Daoy (cell line): ENCODE measurements around the gene CBR1. TPM values are rescaled to one million over a fixed set of nuclear protein-coding genes. Genes with fewer than 3 reads are reported as not detected.
"Not testable (repeated sequence)": the region's sequence is repeated elsewhere in the genome, so short reads cannot be mapped to it uniquely, and the experiment has no call there.

Experiments used
- DNase-seq: peaks from one replicate; pipeline ENCODE4 v3.0.0-alpha.2; 2015; ENCODE audit warnings: low read depth
- total RNA-seq: library from RNA; depleted of rRNA; stranded (reverse); fragments of >200 nt; shearing (Covaris generic); gene quantifications from 2 replicates; pipeline ENCODE4 v1.2.3, GENCODE V29; 2014

Gene CBR1
- total RNA-seq, 1 experiment from 2014 or later: 130 TPM

GRCh38 chr21:36048357-36048756, 21.5 kb upstream of the CBR1 start:
- no peak for DNase-seq

GRCh38 chr21:36052860-36053714, 16.7 kb upstream of the CBR1 start:
- DNase-seq: no peak

- DNase-seq: no peak
These were observed 16.1 kb upstream of the CBR1 start for GRCh38 chr21:36053715-36054062.

DNA sequence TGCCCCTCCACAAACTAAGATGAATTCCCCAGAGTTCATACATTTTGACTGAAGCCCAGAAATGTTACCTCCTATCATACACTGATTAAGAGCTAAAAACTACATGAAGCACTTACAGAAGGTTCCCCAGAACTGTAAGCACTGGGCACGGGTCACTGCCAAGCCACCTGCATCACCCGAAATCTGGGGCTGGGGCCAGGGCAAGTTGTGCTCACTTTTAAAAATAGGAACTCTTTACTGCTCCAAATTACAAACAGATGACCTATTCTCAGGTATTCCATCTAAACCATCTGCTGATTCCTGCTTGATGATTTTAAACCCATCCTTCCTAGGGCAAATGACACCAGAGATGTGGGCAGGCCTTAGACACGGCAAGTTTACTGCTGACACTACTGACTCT, 14.3 kb upstream of the CBR1 start:
- DNase-seq: no peak

- DNase-seq: no peak
These were observed 10.0 kb upstream of the CBR1 start for GRCh38 chr21:36059823-36060158.

DNA sequence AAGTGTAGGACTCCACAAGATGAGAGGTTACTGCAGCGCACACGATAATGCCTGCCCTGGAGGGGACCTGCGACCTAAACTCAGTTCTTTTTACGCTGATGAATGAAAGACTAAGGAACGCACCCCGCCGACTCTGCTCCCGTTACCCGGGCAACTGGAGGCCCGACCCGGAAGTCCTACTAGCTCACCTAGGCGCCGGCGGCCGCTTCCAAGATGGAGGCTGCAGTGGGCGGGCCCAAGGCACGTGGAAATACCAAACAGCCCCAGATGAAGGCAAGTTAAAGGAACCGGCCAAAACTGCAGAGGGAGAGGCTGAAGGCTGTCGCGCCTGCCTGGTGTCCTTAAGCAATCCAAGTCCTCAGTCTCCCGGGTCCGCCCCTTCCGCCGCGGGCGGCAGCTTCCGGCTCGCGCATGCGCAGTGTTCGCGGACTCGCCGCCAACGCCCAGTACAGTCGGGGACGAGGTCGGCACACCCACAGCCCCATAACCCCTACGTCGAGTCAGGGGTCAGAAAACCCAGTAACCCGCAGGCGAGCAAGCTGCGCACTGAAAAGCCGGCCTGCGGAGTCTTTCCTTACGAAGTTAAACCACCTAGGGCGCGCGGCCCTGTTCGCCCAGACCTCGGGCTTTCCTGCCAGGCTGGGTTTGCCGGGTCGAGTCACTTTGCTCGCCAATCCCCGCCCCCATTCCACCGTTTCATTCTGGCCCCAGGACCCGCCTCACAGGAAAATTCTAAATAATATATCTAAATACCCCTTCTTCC, 9.5 kb upstream of the CBR1 start, which contains the start of gene SETD4:
TSS of gene SETD4 (minus strand) at position 368 of the 763 bp plus-strand sequence. CDS start 1,638 bp downstream, outside the sequence.
- DNase-seq: peak; percentile 97

- no peak for DNase-seq
These were observed 8.4 kb upstream of the CBR1 start for GRCh38 chr21:36061445-36061844.

- no peak for DNase-seq
These were observed 6.3 kb upstream of the CBR1 start for GRCh38 chr21:36063375-36064084.

- no peak for DNase-seq
These were observed 5.8 kb upstream of the CBR1 start for GRCh38 chr21:36064085-36064460.

GRCh38 chr21:36065497-36066036, 4.3 kb upstream of the CBR1 start:
- DNase-seq: peak; percentile 80

GRCh38 chr21:36068748-36069398, 951 bp upstream of the CBR1 start:
- no peak for DNase-seq

- no peak for DNase-seq
These were observed 1.2 kb downstream of the CBR1 start for GRCh38 chr21:36070999-36071398.

- no peak for DNase-seq
These were observed 2.8 kb downstream of the CBR1 start for GRCh38 chr21:36072453-36073162.

- no peak for DNase-seq
These were observed 3.4 kb downstream of the CBR1 start for GRCh38 chr21:36073181-36073580.

DNA sequence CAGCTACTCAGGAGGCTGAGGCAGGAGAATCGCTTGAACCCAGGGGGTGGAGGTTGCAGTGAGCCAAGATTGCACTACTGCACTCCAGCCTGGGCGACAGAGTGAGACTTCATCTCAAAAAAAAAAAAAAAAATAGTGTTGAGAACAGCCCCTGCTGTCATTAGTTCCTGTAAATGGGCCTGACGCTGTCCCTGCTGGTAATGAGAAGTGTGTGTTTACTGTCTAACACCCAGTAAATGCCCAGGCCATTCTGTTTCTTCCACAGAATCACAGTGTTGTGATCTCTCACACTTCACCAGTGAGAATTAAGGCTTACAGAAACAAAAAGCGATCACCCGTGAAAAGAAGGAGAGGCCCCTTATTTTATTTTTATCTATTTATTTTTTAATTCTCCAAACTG, 4.1 kb downstream of the CBR1 start:
- not testable (repeated sequence) for DNase-seq

GRCh38 chr21:36075171-36075570, 5.3 kb downstream of the CBR1 start:
- DNase-seq: no peak

DNA sequence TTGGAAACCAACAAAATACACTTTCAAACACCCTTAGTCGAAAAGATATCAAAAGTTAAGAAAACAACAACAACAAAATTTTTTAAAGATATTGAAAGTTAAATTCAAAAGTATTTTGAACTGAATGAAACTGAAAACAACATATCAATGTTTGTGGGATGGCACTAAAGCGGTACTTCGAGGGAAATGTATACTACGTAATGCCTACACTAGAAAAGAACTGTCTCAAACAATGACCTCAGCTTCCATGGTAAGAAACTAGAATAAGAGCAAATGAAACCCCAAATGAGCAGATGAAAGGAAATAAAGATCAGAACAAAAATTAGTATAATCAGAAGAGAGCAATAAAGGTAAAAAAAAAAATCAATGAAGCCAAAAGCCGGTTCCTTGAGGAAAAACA, 6.1 kb downstream of the CBR1 start:
- DNase-seq: no peak

- DNase-seq: no peak
These were observed 7.2 kb downstream of the CBR1 start for GRCh38 chr21:36076878-36077655.

DNA sequence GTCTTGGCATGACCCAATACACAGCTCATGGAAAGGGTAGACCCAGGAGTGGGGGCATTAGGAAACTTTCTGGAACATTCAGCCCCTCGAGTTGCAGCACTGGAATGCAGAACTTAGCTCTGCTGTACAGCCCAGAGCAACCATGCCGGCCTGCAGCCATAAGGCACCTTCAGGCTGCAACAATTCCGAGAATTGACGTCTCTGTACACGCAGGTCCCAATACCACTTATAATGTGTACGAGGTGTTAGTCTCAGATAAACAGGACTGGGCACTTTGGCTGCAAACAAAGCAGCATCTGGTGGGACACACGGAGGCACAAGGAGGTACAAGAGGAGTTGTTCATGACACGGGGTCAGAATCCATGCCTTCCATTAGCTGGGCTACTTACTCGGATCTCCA, 7.9 kb downstream of the CBR1 start:
- DNase-seq: no peak

DNA sequence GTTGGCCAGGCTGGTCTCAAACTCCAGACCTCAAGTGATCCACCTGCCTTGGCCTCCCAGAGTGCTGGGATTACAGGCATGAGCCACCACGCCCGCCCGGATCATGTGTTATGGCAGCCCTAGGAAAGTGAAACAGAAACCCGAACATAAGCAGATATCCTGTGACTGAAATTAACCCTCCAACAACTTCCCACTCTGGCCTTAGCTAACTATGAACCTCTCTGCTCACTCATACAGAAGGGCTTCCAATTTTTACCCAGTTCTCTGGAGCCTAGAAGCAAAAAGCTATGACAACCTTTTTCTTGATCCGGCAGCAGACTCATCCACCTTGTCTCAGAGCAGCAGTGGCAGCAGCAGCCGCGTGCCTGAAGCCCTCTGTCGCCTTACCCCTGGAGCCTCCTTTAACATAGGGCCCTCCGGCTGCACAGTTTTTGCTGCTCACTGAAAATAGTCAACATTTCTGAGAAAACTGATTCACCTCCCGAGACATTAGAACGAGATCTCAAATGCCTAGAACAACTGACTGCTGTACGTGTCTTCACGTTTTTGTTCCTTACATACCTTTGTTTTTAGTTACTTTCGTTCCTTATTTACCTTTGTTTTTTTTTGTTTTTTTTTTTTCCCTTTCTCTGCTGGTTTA, 9.3 kb downstream of the CBR1 start:
- DNase-seq: peak; percentile 47
